IMR-90 (cell line): ENCODE results near the gene TST. TPM values are rescaled to one million over a fixed set of nuclear protein-coding genes. Genes with fewer than 3 reads are reported as not detected.

Source experiments
- ATAC-seq: fragments of 200-7000 bp; cut with Tn5 transposase; 2 replicates; pipeline ENCODE4 v1.9.1; 2020; ENCODE audit warnings: low read depth, mild to moderate bottlenecking, moderate library complexity
- BruUV-seq: library from RNA; stranded (reverse); fragments of 400-500 nt; replicated peaks from 2 replicates; lab custom pipeline; 2021; lab: Mats Ljungman, UMichigan
- CTCF ChIA-PET: fragments of 300-600 bp; formaldehyde crosslinking; extraction: SDS; loops from one replicate; lab custom pipeline; 2021; ENCODE audit warnings: antibody characterized with exemption; lab: Yijun Ruan, JAX
- POLR2A ChIA-PET: fragments of 300-600 bp; sonication (Branson Sonifier 250); formaldehyde crosslinking; loops from one replicate; lab custom pipeline; 2022; ENCODE audit warnings: antibody characterized with exemption; ENCODE audit not compliant: unreplicated experiment; lab: Charles Lee
- DNase-seq: peaks from one replicate; pipeline ENCODE4 v3.0.0; 2013
- H2AFZ ChIP-seq: replicated peaks from 2 replicates; pipeline ENCODE3; 2013; ENCODE audit warnings: low read length, mild to moderate bottlenecking; ENCODE audit not compliant: poor library complexity
- H2AK5ac ChIP-seq: 2 replicates; pipeline ENCODE4 v1.6.1; 2013; ENCODE audit warnings: low read depth, low read length, inconsistent platforms
- H2AK9ac ChIP-seq: replicated peaks from 2 replicates; pipeline ENCODE3; 2013; ENCODE audit warnings: mild to moderate bottlenecking, low read depth, low read length, moderate library complexity; ENCODE audit not compliant: poor library complexity
- H2BK120ac ChIP-seq: 2 replicates; pipeline ENCODE4 v1.6.1; 2013; ENCODE audit warnings: low read depth, low read length, inconsistent platforms
- H2BK15ac ChIP-seq: 3 replicates; pipeline ENCODE4 v1.6.1; 2013; ENCODE audit warnings: low read depth, low read length, inconsistent platforms
- H2BK20ac ChIP-seq: 2 replicates; pipeline ENCODE4 v1.6.1; 2013; ENCODE audit warnings: low read depth, mild to moderate bottlenecking, inconsistent platforms, low read length, moderate library complexity
- H2BK5ac ChIP-seq: 2 replicates; pipeline ENCODE4 v1.6.1; 2013; ENCODE audit warnings: mild to moderate bottlenecking, low read depth, low read length, inconsistent platforms; ENCODE audit not compliant: poor library complexity, severe bottlenecking
- H3K14ac ChIP-seq: replicated peaks from 2 replicates; pipeline ENCODE4 v1.6.1; 2013; ENCODE audit warnings: low read depth, low read length, inconsistent platforms
- H3K18ac ChIP-seq: 2 replicates; pipeline ENCODE4 v1.6.1; 2013; ENCODE audit warnings: low read depth, low read length, control low read depth
- H3K23ac ChIP-seq: 2 replicates; pipeline ENCODE4 v1.6.1; 2013; ENCODE audit warnings: low read depth, low read length, inconsistent platforms
- H3K27ac ChIP-seq: 2 replicates; pipeline ENCODE4 v1.5.1; 2013; ENCODE audit warnings: mild to moderate bottlenecking, control low read depth, low read length; ENCODE audit not compliant: insufficient read depth
- H3K27me3 ChIP-seq: 2 replicates; pipeline ENCODE4 v1.6.1; 2013; ENCODE audit warnings: low read length; ENCODE audit not compliant: control insufficient read depth, insufficient read depth
- H3K36me3 ChIP-seq: 2 replicates; pipeline ENCODE4 v1.6.1; 2013; ENCODE audit warnings: low read length, mixed read lengths; ENCODE audit not compliant: control insufficient read depth, insufficient read depth
- H3K4ac ChIP-seq: 2 replicates; pipeline ENCODE4 v1.6.1; 2013; ENCODE audit warnings: low read depth, low read length, inconsistent platforms
- H3K4me1 ChIP-seq: 2 replicates; pipeline ENCODE4 v1.6.1; 2013; ENCODE audit warnings: low read length, mixed read lengths; ENCODE audit not compliant: control insufficient read depth, insufficient read depth
- H3K4me2 ChIP-seq: 2 replicates; pipeline ENCODE4 v1.6.1; 2013; ENCODE audit warnings: low read depth, mild to moderate bottlenecking, control low read depth, low read length, moderate library complexity
- H3K4me3 ChIP-seq: 2 replicates; pipeline ENCODE4 v1.5.1; 2013; ENCODE audit warnings: low read depth, mild to moderate bottlenecking, control low read depth, low read length, moderate library complexity; ENCODE audit not compliant: insufficient read depth
- H3K56ac ChIP-seq: 2 replicates; pipeline ENCODE4 v1.6.1; 2013; ENCODE audit warnings: low read length, inconsistent platforms; ENCODE audit not compliant: insufficient read depth; ENCODE audit errors: extremely low read depth
- H3K79me1 ChIP-seq, 2 experiments: 2 replicates each; pipeline ENCODE4 v1.6.1; 2013; ENCODE audit warnings: low read length in 2 of 2, inconsistent platforms in 1 of 2, low read depth in 1 of 2
- H3K9ac ChIP-seq: 2 replicates; pipeline ENCODE4 v1.6.1; 2013; ENCODE audit warnings: low read depth, low read length, control low read depth
- H3K9me1 ChIP-seq: 2 replicates; pipeline ENCODE4 v1.6.1; 2013; ENCODE audit warnings: low read length, inconsistent platforms; ENCODE audit not compliant: insufficient read depth
- H3K9me3 ChIP-seq: 2 replicates; pipeline ENCODE4 v1.6.1; 2013; ENCODE audit warnings: low read length; ENCODE audit not compliant: control insufficient read depth, insufficient read depth
- H4K20me1 ChIP-seq: 2 replicates; pipeline ENCODE4 v1.6.1; 2013; ENCODE audit warnings: low read length, inconsistent platforms; ENCODE audit not compliant: insufficient read depth
- H4K5ac ChIP-seq: 2 replicates; pipeline ENCODE4 v1.6.1; 2013; ENCODE audit warnings: mild to moderate bottlenecking, low read depth, low read length, control low read depth
- H4K8ac ChIP-seq, 2 experiments: 2 replicates each; pipeline ENCODE4 v1.6.1; 2013; ENCODE audit warnings: low read depth in 2 of 2, low read length in 2 of 2, control low read depth in 1 of 2, inconsistent platforms in 1 of 2
- H4K91ac ChIP-seq: 2 replicates; pipeline ENCODE4 v1.6.1; 2013; ENCODE audit warnings: low read depth, low read length, inconsistent platforms; ENCODE audit not compliant: insufficient read depth
- BHLHE40 ChIP-seq: fragments of 150-350 bp; IDR thresholded peaks from 2 replicates; pipeline ENCODE4 v1.6.1; 2016; ENCODE audit warnings: mild to moderate bottlenecking, low read depth, low read length
- CEBPB ChIP-seq: IDR thresholded peaks from 2 replicates; pipeline ENCODE4 v1.6.1; 2012; ENCODE audit warnings: low read depth, low read length, improper control_type of control experiment
- CHD1 ChIP-seq: IDR thresholded peaks from 2 replicates; pipeline ENCODE4 v1.6.1; 2012; ENCODE audit warnings: low read depth, low read length, improper control_type of control experiment
- CTCF ChIP-seq: conservative IDR thresholded peaks from 2 replicates; pipeline ENCODE4 v1.5.1; 2012; ENCODE audit warnings: mild to moderate bottlenecking, low read depth, low read length, improper control_type of control experiment
- ELK1 ChIP-seq: fragments of 150-350 bp; IDR thresholded peaks from 2 replicates; pipeline ENCODE4 v1.6.1; 2016; ENCODE audit warnings: low read depth, mild to moderate bottlenecking, low read length, moderate library complexity, borderline replicate concordance
- FOS ChIP-seq: fragments of 150-350 bp; IDR thresholded peaks from 2 replicates; pipeline ENCODE4 v1.6.1; 2016; ENCODE audit warnings: low read depth, low read length
- MAFK ChIP-seq: IDR thresholded peaks from 2 replicates; pipeline ENCODE4 v1.6.1; 2012; ENCODE audit warnings: low read depth, low read length, improper control_type of control experiment
- MAZ ChIP-seq: IDR thresholded peaks from 2 replicates; pipeline ENCODE4 v1.6.1; 2012; ENCODE audit warnings: low read depth, mild to moderate bottlenecking, low read length, improper control_type of control experiment, moderate library complexity, borderline replicate concordance
- MXI1 ChIP-seq: IDR thresholded peaks from 2 replicates; pipeline ENCODE4 v1.6.1; 2012; ENCODE audit warnings: low read depth, mild to moderate bottlenecking, low read length, moderate library complexity, borderline replicate concordance
- NFE2L2 ChIP-seq: fragments of 150-350 bp; IDR thresholded peaks from 2 replicates; pipeline ENCODE4 v1.6.1; 2016; ENCODE audit warnings: low read depth, mild to moderate bottlenecking, low read length
- POLR2A ChIP-seq: IDR thresholded peaks from 2 replicates; pipeline ENCODE4 v1.6.1; 2012; ENCODE audit warnings: mild to moderate bottlenecking, low read depth, low read length
- RAD21 ChIP-seq: IDR thresholded peaks from 2 replicates; pipeline ENCODE4 v1.6.1; 2012; ENCODE audit warnings: low read length, improper control_type of control experiment
- RCOR1 ChIP-seq: IDR thresholded peaks from 2 replicates; pipeline ENCODE4 v1.6.1; 2012; ENCODE audit warnings: mild to moderate bottlenecking, low read length, improper control_type of control experiment; ENCODE audit not compliant: insufficient replicate concordance
- RFX5 ChIP-seq: IDR thresholded peaks from 2 replicates; pipeline ENCODE4 v1.8.0; 2012; ENCODE audit warnings: low read depth, mild to moderate bottlenecking, low read length, moderate library complexity
- SMC3 ChIP-seq: fragments of 150-350 bp; IDR thresholded peaks from 2 replicates; pipeline ENCODE4 v1.6.1; 2016; ENCODE audit warnings: low read depth, mild to moderate bottlenecking, antibody characterized with exemption, low read length, moderate library complexity
- USF2 ChIP-seq: fragments of 150-350 bp; IDR thresholded peaks from 2 replicates; pipeline ENCODE4 v1.6.1; 2017; ENCODE audit warnings: mild to moderate bottlenecking, antibody characterized with exemption, low read length, low read depth
- WGBS, 2 experiments: methylation state at CpG; one replicate each; pipeline versions ENCODE4 v1.1.5 to v1.1.7; 2013; ENCODE audit warnings: missing lambda C conversion rate in 2 of 2; ENCODE audit not compliant: insufficient read length in 1 of 2; ENCODE audit errors: extremely low coverage in 2 of 2; 5-methylcytosine and 5-hydroxymethylcytosine counted together
- dilution Hi-C: fragments of 300-500 bp; cut with HindIII; formaldehyde crosslinking; loops from one replicate; pipeline ENCODE4 v1.14.3; 2018; ENCODE audit warnings: low sequenced_read_pairs; ENCODE audit not compliant: unreplicated experiment
- in situ Hi-C: fragments of 300-500 bp; cut with MboI; formaldehyde crosslinking; loops from 3 replicates; pipeline ENCODE4 v1.14.3; 2019; ENCODE audit warnings: low sequenced_read_pairs, inconsistent platforms, mixed read lengths
- intact Hi-C: fragments of 100-400 bp; cut with micrococcal nuclease; formaldehyde crosslinking; loops from 2 replicates; pipeline ENCODE4 v1.10.0; 2022
- polyA plus RNA-seq, 3 experiments: library from polyadenylated mRNA; depleted of rRNA; stranded (reverse); fragments of >200 nt; gene quantifications; 2 replicates each; pipeline ENCODE4 v1.2.3, GENCODE V29; 2012; ENCODE audit warnings: low replicate concordance in 1 of 3
- total RNA-seq: library from RNA; depleted of rRNA; stranded (reverse); fragments of >200 nt; gene quantifications from 2 replicates; pipeline ENCODE4 v1.2.3, GENCODE V29; 2012

TST gene
- total and polyA plus RNA-seq, 2 of the 4 experiments (the other 2 are of a cell fraction), result 31.7 to 37.7 TPM

- H3K4me3 ChIP-seq, result no peak overlapping the region
- no TSS peak for BruUV-seq
- H3K14ac ChIP-seq, result no peak overlapping the region
- H4K8ac ChIP-seq, result no peak overlapping the region
- WGBS, 2 experiments, result no CpG with 5 or more reads among the region's 4 CpGs
- no peak overlapping the region for H2AK5ac ChIP-seq
- no peak overlapping the region for H3K56ac ChIP-seq
- CTCF ChIA-PET, result no interaction called here
- H3K27ac ChIP-seq, result no peak overlapping the region
- peaks cover 23% of the 10 kb centered on the region for H4K20me1 ChIP-seq
- no peak overlapping the region for H3K23ac ChIP-seq
- peaks cover 5% of the 10 kb centered on the region; the same call in 1 of the 2 replicates for H3K4me1 ChIP-seq
- no peak overlapping the region for H2BK5ac ChIP-seq
- H4K5ac ChIP-seq, result no peak overlapping the region
- DNase-seq (no peak), ATAC-seq (no peak)
- H3K18ac ChIP-seq, result no peak overlapping the region
- no peak overlapping the region for H3K9ac ChIP-seq
- H3K27me3 ChIP-seq, result peaks cover 2% of the 10 kb centered on the region; the same call in 1 of the 2 replicates
- dilution Hi-C loops, result no loop called here
- no peak overlapping the region for H2BK15ac ChIP-seq
- intact Hi-C loops, result no loop called here
- H2AK9ac ChIP-seq, result no peak overlapping the region
- peaks cover 12% of the 10 kb centered on the region for H3K36me3 ChIP-seq
- POLR2A ChIA-PET, result interaction anchor here (0.7 kb wide), 1 partner anchor 238 kb away, joined by 3 read pairs; no protein-coding TSS in a partner anchor
- no peak for TF ChIP-seq SMC3
- TF ChIP-seq NFE2L2, result no peak
- TF ChIP-seq CHD1, result no peak
- no peak for TF ChIP-seq RCOR1
- TF ChIP-seq CEBPB, result no peak
- no peak for TF ChIP-seq RFX5
- no peak for TF ChIP-seq POLR2A
- no peak for TF ChIP-seq USF2
- TF ChIP-seq MXI1, result no peak
- no peak for TF ChIP-seq BHLHE40
- TF ChIP-seq MAZ, result no peak
- no peak for TF ChIP-seq FOS
- no peak for TF ChIP-seq MAFK
- no peak for TF ChIP-seq CTCF
- no peak for TF ChIP-seq RAD21
- TF ChIP-seq ELK1, result no peak
- no peaks in the 10 kb centered on the region for H3K9me3 ChIP-seq
- no peak overlapping the region for H4K91ac ChIP-seq
- no peak overlapping the region for H3K4ac ChIP-seq
- H2BK120ac ChIP-seq, result no peak overlapping the region
- no peak overlapping the region for H2AFZ ChIP-seq
- in situ Hi-C loops, result no loop called here
- peaks cover 8 to 26% of the 10 kb centered on the region in 2 experiments for H3K79me1 ChIP-seq
- H2BK20ac ChIP-seq, result no peak overlapping the region
- peaks cover 2% of the 10 kb centered on the region; the same call in 1 of the 2 replicates for H3K9me1 ChIP-seq
- no peak overlapping the region for H3K4me2 ChIP-seq
Measured at GRCh38 chr22:37014415-37014806, 4.8 kb downstream of the TST start.
